Measurements from ENCODE around the gene COMMD9. TPM values are rescaled to one million over a fixed set of nuclear protein-coding genes. Genes with fewer than 3 reads are reported as not detected.

The COMMD9 gene
- total RNA-seq = 15.4 and 21.8 TPM in 2 replicates
- 56.1 and 77.9 TPM in 2 replicates for polyA plus RNA-seq
- polyA plus RNA-seq (2012) = 82.1 and 83.1 TPM in 2 replicates
- 60.8 and 70.3 TPM in 2 replicates for polyA minus RNA-seq (ENCODE audit: low replicate concordance)

- peak within 1 kb of the TSS; percentile 41 for H3K27ac ChIP-seq (ENCODE audit: insufficient read depth, low read length)
- peak within 1 kb of the TSS; percentile 73 to 97 (median 92) for H3K4me3 ChIP-seq (replicated peaks in 1 of 4; ENCODE audit: control extremely low read depth in 1 of 4, insufficient read depth in 1 of 4, low read depth in 3 of 4, low read length in 4 of 4)
- H3K36me3 ChIP-seq (ENCODE audit: control insufficient read depth, insufficient read depth, low read length) = no peaks in the 10 kb centered on the region
- no peaks in the 10 kb centered on the region for H3K27me3 ChIP-seq (ENCODE audit: control insufficient read depth, insufficient read depth, low read length)
- DNase-seq (ENCODE audit: low read depth in 2 of 2) = peak; percentile 91 to 93
- peak within 1 kb of the TSS; percentile 59 for H3K9ac ChIP-seq (ENCODE audit: insufficient read depth, low read length)
- peaks cover 1% of the 10 kb centered on the region for H3K79me2 ChIP-seq (ENCODE audit: control insufficient read depth, insufficient read depth, low read length)
- H2AFZ ChIP-seq (ENCODE audit: low read length) = peak within 1 kb of the TSS; percentile 98
- H3K4me1 ChIP-seq (ENCODE audit: control insufficient read depth, extremely low read depth, insufficient read depth, low read length) = no peaks in the 10 kb centered on the region
- peak within 1 kb of the TSS; percentile 84 for H3K4me2 ChIP-seq (ENCODE audit: extremely low read depth, insufficient read depth, low read length)
- TF ChIP-seq CTCF (conservative IDR thresholded peaks at IDR 0.05 in 1 of 2, IDR thresholded peaks at IDR 0.05 in 1 of 2; ENCODE audit: low read depth in 1 of 2, low read length in 2 of 2) (no peak), EZH2 (IDR thresholded peaks at IDR 0.05; ENCODE audit: low read length, missing control alignments) (no peak)
- H3K9me3 ChIP-seq (ENCODE audit: control insufficient read depth, insufficient read depth, low read depth, low read length) = no peaks in the 10 kb centered on the region
- H4K20me1 ChIP-seq (ENCODE audit: control insufficient read depth, extremely low read depth, insufficient read depth, low read length) = no peaks in the 10 kb centered on the region
These were observed at the start of gene COMMD9 for GRCh38 chr11:36289226-36289852. COMMD9 (minus strand) TSS chr11:36289424; CDS start chr11:36289412, 12 bp downstream.

- TF ChIP-seq CTCF (conservative IDR thresholded peaks at IDR 0.05 in 1 of 2, IDR thresholded peaks at IDR 0.05 in 1 of 2; ENCODE audit: low read depth in 1 of 2, low read length in 2 of 2) = no peak
- no peak for TF ChIP-seq EZH2 (IDR thresholded peaks at IDR 0.05; ENCODE audit: low read length, missing control alignments)
- no peak overlapping the region for H2AFZ ChIP-seq (ENCODE audit: low read length)
- no peaks in the 10 kb centered on the region for H4K20me1 ChIP-seq (ENCODE audit: control insufficient read depth, extremely low read depth, insufficient read depth, low read length)
- no peak overlapping the region for H3K27ac ChIP-seq (ENCODE audit: insufficient read depth, low read length)
- no peaks in the 10 kb centered on the region for H3K4me1 ChIP-seq (ENCODE audit: control insufficient read depth, extremely low read depth, insufficient read depth, low read length)
- H3K4me2 ChIP-seq (ENCODE audit: extremely low read depth, insufficient read depth, low read length) = no peak overlapping the region
- no peak overlapping the region for H3K9ac ChIP-seq (ENCODE audit: insufficient read depth, low read length)
- H3K4me3 ChIP-seq (replicated peaks in 1 of 4; ENCODE audit: control extremely low read depth in 1 of 4, insufficient read depth in 1 of 4, low read depth in 3 of 4, low read length in 4 of 4) = no peak overlapping the region
- DNase-seq (ENCODE audit: low read depth in 2 of 2) = peak; percentile 57 to 65
- H3K79me2 ChIP-seq (ENCODE audit: control insufficient read depth, insufficient read depth, low read length) = no peaks in the 10 kb centered on the region
- no peaks in the 10 kb centered on the region for H3K9me3 ChIP-seq (ENCODE audit: control insufficient read depth, insufficient read depth, low read depth, low read length)
- no peaks in the 10 kb centered on the region for H3K27me3 ChIP-seq (ENCODE audit: control insufficient read depth, insufficient read depth, low read length)
- no peaks in the 10 kb centered on the region for H3K36me3 ChIP-seq (ENCODE audit: control insufficient read depth, insufficient read depth, low read length)
These were observed 44.7 kb upstream of the COMMD9 start for GRCh38 chr11:36333897-36334296.

- no peak overlapping the region for H3K9ac ChIP-seq (ENCODE audit: insufficient read depth, low read length)
- no peak for TF ChIP-seq CTCF (conservative IDR thresholded peaks at IDR 0.05 in 1 of 2, IDR thresholded peaks at IDR 0.05 in 1 of 2; ENCODE audit: low read depth in 1 of 2, low read length in 2 of 2)
- TF ChIP-seq EZH2 (IDR thresholded peaks at IDR 0.05; ENCODE audit: low read length, missing control alignments) = no peak
- H2AFZ ChIP-seq (ENCODE audit: low read length) = no peak overlapping the region
- no peaks in the 10 kb centered on the region for H3K9me3 ChIP-seq (ENCODE audit: control insufficient read depth, insufficient read depth, low read depth, low read length)
- H3K27me3 ChIP-seq (ENCODE audit: control insufficient read depth, insufficient read depth, low read length) = no peaks in the 10 kb centered on the region
- no peak overlapping the region for H3K4me3 ChIP-seq (replicated peaks in 1 of 4; ENCODE audit: control extremely low read depth in 1 of 4, insufficient read depth in 1 of 4, low read depth in 3 of 4, low read length in 4 of 4)
- H3K4me1 ChIP-seq (ENCODE audit: control insufficient read depth, extremely low read depth, insufficient read depth, low read length) = no peaks in the 10 kb centered on the region
- peak; percentile 32 to 70 for DNase-seq (ENCODE audit: low read depth in 2 of 2)
- no peak overlapping the region for H3K4me2 ChIP-seq (ENCODE audit: extremely low read depth, insufficient read depth, low read length)
- no peaks in the 10 kb centered on the region for H3K36me3 ChIP-seq (ENCODE audit: control insufficient read depth, insufficient read depth, low read length)
- no peaks in the 10 kb centered on the region for H4K20me1 ChIP-seq (ENCODE audit: control insufficient read depth, extremely low read depth, insufficient read depth, low read length)
- H3K79me2 ChIP-seq (ENCODE audit: control insufficient read depth, insufficient read depth, low read length) = no peaks in the 10 kb centered on the region
- no peak overlapping the region for H3K27ac ChIP-seq (ENCODE audit: insufficient read depth, low read length)
These were observed 44.2 kb upstream of the COMMD9 start for GRCh38 chr11:36333468-36333867.
